ENCODE measurements around the gene ARMH4. TPM values are rescaled to one million over a fixed set of nuclear protein-coding genes. Genes with fewer than 3 reads are reported as not detected.

Gene ARMH4
- total RNA-seq, 4 donors from 2014 or later = 1.2 to 3.7 (median 2.0) TPM

- no peaks in the 10 kb centered on the region for H3K27me3 ChIP-seq
- peaks cover 0 to 2% of the 10 kb centered on the region in 2 donors for H3K4me1 ChIP-seq
- H3K4me3 ChIP-seq = no peak overlapping the region
- no peak overlapping the region for H3K27ac ChIP-seq
- peak; percentile 17 to 61 for DNase-seq
- peak; percentile 45 to 46 for ATAC-seq
- intact Hi-C loops (cut with DNase I; ENCODE audit: low total_unique reads) = loop anchor here (2.0 kb wide), 1 partner anchor 57 kb away; no protein-coding TSS in a partner anchor
- no peak for TF ChIP-seq POLR2A (IDR thresholded peaks at IDR 0.05)
- peak; percentile 47 to 80 (median 60) for TF ChIP-seq CTCF (IDR thresholded peaks at IDR 0.05 in 4 of 5, conservative IDR thresholded peaks at IDR 0.05 in 1 of 5)
- H3K36me3 ChIP-seq = no peaks in the 10 kb centered on the region
- H3K9me3 ChIP-seq = no peaks in the 10 kb centered on the region
- in situ Hi-C loops (cut with MboI; ENCODE audit: low sequenced_read_pairs in 4 of 4) = loop anchor here in 1 of 4 donors (10.0 kb wide), 1 partner anchor 61 kb away; no protein-coding TSS in a partner anchor
Measured at GRCh38 chr14:58166005-58166983, 14.3 kb upstream of the ARMH4 start.

GRCh38 chr14:58160561-58160960 lies 8.5 kb upstream of the ARMH4 start:
- H3K9me3 ChIP-seq = no peaks in the 10 kb centered on the region

GRCh38 chr14:58151133-58152013 lies 640 bp downstream of the ARMH4 start:
- intact Hi-C loops (cut with DNase I; ENCODE audit: low total_unique reads) (no loop called here), in situ Hi-C loops (cut with MboI; ENCODE audit: low sequenced_read_pairs in 4 of 4) (no loop called here)
- Histone ChIP-seq H3K36me3 (no peaks in the 10 kb centered on the region), H3K4me3 (peak overlapping the region; percentile 55 to 88 (median 71)), H3K27ac (peak overlapping the region in 1 of 4 donors; percentile 44), H3K27me3 (peaks cover 0 to 4% (median 0%) of the 10 kb centered on the region in 3 donors), H3K9me3 (no peaks in the 10 kb centered on the region), H3K4me1 (peaks cover 6 to 13% of the 10 kb centered on the region in 2 donors)
- TF ChIP-seq POLR2A (IDR thresholded peaks at IDR 0.05) = no peak
- no peak for TF ChIP-seq CTCF (IDR thresholded peaks at IDR 0.05 in 4 of 5, conservative IDR thresholded peaks at IDR 0.05 in 1 of 5)
- ATAC-seq (peak; percentile 43 to 56), DNase-seq (no peak)

More at GRCh38 chr14:58160561-58160960, 8.5 kb upstream of the ARMH4 start:
- H3K27ac ChIP-seq = no peak overlapping the region
- TF ChIP-seq POLR2A (IDR thresholded peaks at IDR 0.05) (no peak), CTCF (IDR thresholded peaks at IDR 0.05 in 4 of 5, conservative IDR thresholded peaks at IDR 0.05 in 1 of 5) (no peak)
- H3K4me1 ChIP-seq = no peaks in the 10 kb centered on the region
- no peak for DNase-seq
- intact Hi-C loops (cut with DNase I; ENCODE audit: low total_unique reads) = no loop called here
- H3K36me3 ChIP-seq = no peaks in the 10 kb centered on the region
- ATAC-seq = no peak
- H3K4me3 ChIP-seq = no peak overlapping the region
- no peaks in the 10 kb centered on the region for H3K27me3 ChIP-seq
- in situ Hi-C loops (cut with MboI; ENCODE audit: low sequenced_read_pairs in 4 of 4) = loop anchor here in 2 of 4 donors (5.0 to 10.0 kb wide), 2 partner anchors 48 to 56 kb away; no protein-coding TSS in a partner anchor

GRCh38 chr14:58150243-58150805 lies 1.7 kb downstream of the ARMH4 start:
- Histone ChIP-seq H3K9me3 (no peaks in the 10 kb centered on the region), H3K4me3 (peak overlapping the region in 1 of 4 donors; percentile 88), H3K27ac (no peak overlapping the region), H3K36me3 (no peaks in the 10 kb centered on the region), H3K27me3 (peaks cover 0 to 4% (median 0%) of the 10 kb centered on the region in 3 donors), H3K4me1 (peaks cover 6 to 13% of the 10 kb centered on the region in 2 donors)
- no peak for ATAC-seq
- intact Hi-C loops (cut with DNase I; ENCODE audit: low total_unique reads) = no loop called here
- no peak for DNase-seq
- TF ChIP-seq CTCF (IDR thresholded peaks at IDR 0.05 in 4 of 5, conservative IDR thresholded peaks at IDR 0.05 in 1 of 5) = no peak
- no peak for TF ChIP-seq POLR2A (IDR thresholded peaks at IDR 0.05)
- in situ Hi-C loops (cut with MboI; ENCODE audit: low sequenced_read_pairs in 4 of 4) = no loop called here
